Calu3 (cell line): ENCODE results near the gene KAT5. TPM values are rescaled to one million over a fixed set of nuclear protein-coding genes. Genes with fewer than 3 reads are reported as not detected.

Source experiments
- Bru-seq: library from RNA; stranded (reverse); fragments of 400-500 nt; gene quantifications from one replicate; lab custom pipeline; 2021; lab: Mats Ljungman, UMichigan
- BruChase-seq, 2 experiments: library from RNA; stranded (reverse); fragments of 400-500 nt; gene quantifications; one replicate each; lab custom pipeline; 2021; lab: Mats Ljungman, UMichigan
- BruUV-seq: library from RNA; stranded (reverse); fragments of 400-500 nt; replicated peaks from 2 replicates; lab custom pipeline; 2021; lab: Mats Ljungman, UMichigan
- CTCF ChIA-PET: fragments of 300-600 bp; sonication (Branson Sonifier 250); formaldehyde crosslinking; loops from one replicate; lab custom pipeline; 2022; ENCODE audit warnings: antibody characterized with exemption; lab: Charles Lee
- DNase-seq: peaks from one replicate; pipeline ENCODE4 v3.0.0; 2022
- H3K27ac Mint-ChIP-seq: one replicate; pipeline ENCODE4 v1.8.0; 2022; ENCODE audit warnings: mixed read lengths; ENCODE audit not compliant: unreplicated experiment
- H3K27me3 Mint-ChIP-seq: one replicate; pipeline ENCODE4 v1.8.0; 2022; ENCODE audit warnings: mixed read lengths; ENCODE audit not compliant: unreplicated experiment
- H3K36me3 Mint-ChIP-seq: one replicate; pipeline ENCODE4 v1.8.0; 2022; ENCODE audit warnings: mild to moderate bottlenecking, moderate library complexity, mixed read lengths; ENCODE audit not compliant: insufficient read depth, unreplicated experiment
- H3K4me1 Mint-ChIP-seq: one replicate; pipeline ENCODE4 v1.8.0; 2022; ENCODE audit warnings: mild to moderate bottlenecking, low read depth, mixed read lengths; ENCODE audit not compliant: unreplicated experiment
- H3K4me3 Mint-ChIP-seq: one replicate; pipeline ENCODE4 v1.8.0; 2022; ENCODE audit warnings: mild to moderate bottlenecking, low read depth, moderate library complexity, mixed read lengths; ENCODE audit not compliant: unreplicated experiment
- H3K9me3 Mint-ChIP-seq: one replicate; pipeline ENCODE4 v1.8.0; 2022; ENCODE audit warnings: low read depth, mixed read lengths; ENCODE audit not compliant: unreplicated experiment
- intact Hi-C: fragments of 100-400 bp; cut with micrococcal nuclease; formaldehyde crosslinking; loops from one replicate; pipeline ENCODE4 v1.10.0; 2022; ENCODE audit not compliant: unreplicated experiment
- long read RNA-seq: library from polyadenylated mRNA; stranded (forward); transcript quantifications from one replicate; pipeline ENCODE4 v2.0.0, GENCODE V29; 2022
- total RNA-seq: library from RNA; stranded (reverse); gene quantifications from 2 replicates; pipeline ENCODE4 v1.2.3, GENCODE V29; 2022
- TF ChIP-seq, protein P1 (sequence below): fragments of 200-600 bp; IDR thresholded peaks from one replicate; pipeline ENCODE4 v1.8.0; 2022; ENCODE audit warnings: antibody characterized with exemption; ENCODE audit not compliant: unreplicated experiment

Gene KAT5
- total RNA-seq (50.9 and 51.0 TPM in 2 replicates), Bru-seq, nascent RNA (percentile 69 among the genes with signal in this experiment), BruChase-seq, experiment 1, labeled RNA remaining after a 6-hour chase (percentile 81 among the genes with signal in this experiment), BruChase-seq, experiment 2, labeled RNA remaining after a 2-hour chase (percentile 76 among the genes with signal in this experiment)
- long read RNA-seq, transcript KAT5-208 (12 exons, 1,697 nt) = minor isoform, 10 of 52 reads
- long read RNA-seq, transcript KAT5-203 (14 exons, 2,237 nt) = minor isoform, 8 of 52 reads
- long read RNA-seq, transcript KAT5-202 (13 exons, 2,059 nt) = major isoform, 13 of 52 reads
- long read RNA-seq, partial matches to known transcripts = 1 of 52 reads
- long read RNA-seq, other reads (novel, unspliced or antisense) = 17 of 52 reads

GRCh38 chr11:65711785-65712632, at the start of gene KAT5:
TSS of gene KAT5 (plus strand) at chr11:65712252. CDS start at chr11:65712268, 16 bp downstream.
- BruUV-seq = no TSS peak
- Mint-ChIP-seq H3K27ac (peak within 1 kb of the TSS; percentile 99), H3K4me3 (peak within 1 kb of the TSS; percentile 86), H3K9me3 (no peaks in the 10 kb centered on the region), H3K27me3 (no peaks in the 10 kb centered on the region), H3K4me1 (peaks cover 6% of the 10 kb centered on the region), H3K36me3 (peaks cover 56% of the 10 kb centered on the region)
- DNase-seq = peak; percentile 98
- intact Hi-C loops = loop anchor here (1.0 to 2.0 kb wide), 2 partner anchors 107 to 277 kb away; no protein-coding TSS in a partner anchor
- CTCF ChIA-PET = interaction anchor here (0.6 to 2.5 kb wide), 13 partner anchors 8 to 176 kb away, joined by 3 to 22 read pairs (median 4); partner anchors contain the start of genes FIBP and RNASEH2C
- TF ChIP-seq, protein P1, sequence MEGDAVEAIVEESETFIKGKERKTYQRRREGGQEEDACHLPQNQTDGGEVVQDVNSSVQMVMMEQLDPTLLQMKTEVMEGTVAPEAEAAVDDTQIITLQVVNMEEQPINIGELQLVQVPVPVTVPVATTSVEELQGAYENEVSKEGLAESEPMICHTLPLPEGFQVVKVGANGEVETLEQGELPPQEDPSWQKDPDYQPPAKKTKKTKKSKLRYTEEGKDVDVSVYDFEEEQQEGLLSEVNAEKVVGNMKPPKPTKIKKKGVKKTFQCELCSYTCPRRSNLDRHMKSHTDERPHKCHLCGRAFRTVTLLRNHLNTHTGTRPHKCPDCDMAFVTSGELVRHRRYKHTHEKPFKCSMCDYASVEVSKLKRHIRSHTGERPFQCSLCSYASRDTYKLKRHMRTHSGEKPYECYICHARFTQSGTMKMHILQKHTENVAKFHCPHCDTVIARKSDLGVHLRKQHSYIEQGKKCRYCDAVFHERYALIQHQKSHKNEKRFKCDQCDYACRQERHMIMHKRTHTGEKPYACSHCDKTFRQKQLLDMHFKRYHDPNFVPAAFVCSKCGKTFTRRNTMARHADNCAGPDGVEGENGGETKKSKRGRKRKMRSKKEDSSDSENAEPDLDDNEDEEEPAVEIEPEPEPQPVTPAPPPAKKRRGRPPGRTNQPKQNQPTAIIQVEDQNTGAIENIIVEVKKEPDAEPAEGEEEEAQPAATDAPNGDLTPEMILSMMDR = peak; percentile 95

GRCh38 chr11:65662799-65663638, 49.0 kb upstream of the KAT5 start, which contains the start of gene RELA:
TSS of gene RELA (minus strand) at chr11:65662916. CDS start at chr11:65662832, 84 bp downstream.
- peak within 1 kb of the TSS; percentile 75 for H3K27ac Mint-ChIP-seq
- CTCF ChIA-PET = interaction anchor here (0.9 to 1.4 kb wide), 3 partner anchors 10 to 226 kb away, joined by 3 to 7 read pairs (median 5); partner anchors contain the start of gene FIBP
- H3K36me3 Mint-ChIP-seq = peaks cover 50% of the 10 kb centered on the region
- TF ChIP-seq, protein P1 = no peak
- intact Hi-C loops = no loop called here
- H3K4me1 Mint-ChIP-seq = peaks cover 8% of the 10 kb centered on the region
- BruUV-seq = TSS peak; percentile 86
- no peaks in the 10 kb centered on the region for H3K9me3 Mint-ChIP-seq
- peak within 1 kb of the TSS; percentile 78 for H3K4me3 Mint-ChIP-seq
- DNase-seq = peak; percentile 93
- no peaks in the 10 kb centered on the region for H3K27me3 Mint-ChIP-seq

DNA sequence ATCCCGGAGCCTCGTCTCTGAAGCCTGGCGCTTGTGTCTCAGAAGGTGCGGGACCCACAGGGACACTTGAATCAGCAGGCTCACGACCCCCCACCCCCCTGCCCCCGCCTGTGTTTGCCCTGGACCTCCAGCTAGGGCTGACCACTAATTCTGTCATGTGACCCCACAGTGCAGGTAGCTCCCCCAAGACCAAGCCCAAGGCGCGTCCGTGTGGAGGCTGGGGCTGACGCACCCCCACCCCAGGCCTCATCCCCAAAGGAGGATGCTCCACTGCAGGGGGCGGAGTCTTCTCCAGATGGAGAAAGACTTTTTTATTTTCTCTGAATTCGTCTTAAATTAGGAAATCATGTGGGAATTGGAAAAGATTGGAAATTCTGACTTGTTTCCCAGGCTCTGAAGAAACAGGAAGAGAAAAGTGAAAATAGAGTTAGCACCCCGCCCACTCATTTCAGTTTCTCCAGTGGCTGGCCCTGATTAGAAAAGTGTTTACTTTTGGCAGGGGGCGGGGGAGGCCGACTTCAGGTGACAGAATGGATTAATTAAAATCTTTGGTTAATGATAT, 48.3 kb upstream of the KAT5 start:
- CTCF ChIA-PET = interaction anchor here (1.2 to 1.4 kb wide), 2 partner anchors 11 to 225 kb away, joined by 5 to 7 read pairs; partner anchors contain the start of gene FIBP

More for the DNA sequence above, 48.3 kb upstream of the KAT5 start:
- TF ChIP-seq, protein P1 = no peak
- H3K9me3 Mint-ChIP-seq = no peaks in the 10 kb centered on the region
- no peaks in the 10 kb centered on the region for H3K27me3 Mint-ChIP-seq
- intact Hi-C loops = no loop called here
- peak; percentile 32 for DNase-seq
- H3K4me1 Mint-ChIP-seq = peaks cover 8% of the 10 kb centered on the region
- peaks cover 43% of the 10 kb centered on the region for H3K36me3 Mint-ChIP-seq
- H3K4me3 Mint-ChIP-seq = peak overlapping the region; percentile 78
- H3K27ac Mint-ChIP-seq = peak overlapping the region; percentile 75
- BruUV-seq = no TSS peak
